ENCODE results near the gene MAS1L. TPM values are rescaled to one million over a fixed set of nuclear protein-coding genes. Genes with fewer than 3 reads are reported as not detected.

The MAS1L gene
- total RNA-seq, 1 experiment from 2014 or later: not detected

- no peak overlapping the region for H3K4me2 ChIP-seq (ENCODE audit: insufficient read depth, insufficient read length, low read length)
- H3K56ac ChIP-seq (ENCODE audit: insufficient read length, low read depth, low read length): no peak overlapping the region
- no peak overlapping the region for H3K23ac ChIP-seq (ENCODE audit: insufficient read length, low read depth, low read length)
- no peak overlapping the region for H2BK12ac ChIP-seq (ENCODE audit: insufficient read length, low read depth, low read length)
- H3T11ph ChIP-seq (ENCODE audit: low read length): no peak overlapping the region
- no peak overlapping the region for H3K4me3 Mint-ChIP-seq
- H3K9me3 ChIP-seq (ENCODE audit: control insufficient read depth, low read depth, low read length): no peaks in the 10 kb centered on the region
- H4K8ac ChIP-seq (replicated peaks; ENCODE audit: insufficient read length, low read depth, low read length): no peak overlapping the region
- H2BK20ac ChIP-seq (ENCODE audit: low read depth, low read length, poor library complexity, severe bottlenecking): no peak overlapping the region
- no peak overlapping the region; a peak in 1 of 7 replicates for H3K27ac Mint-ChIP-seq
- H2BK120ac ChIP-seq (ENCODE audit: low read depth, low read length, poor library complexity, severe bottlenecking): no peak overlapping the region
- H3K9ac ChIP-seq (ENCODE audit: extremely low read depth, insufficient read length, low read length): no peak overlapping the region
- TF ChIP-seq CTCF (conservative IDR thresholded peaks at IDR 0.05): no peak
- no peak overlapping the region for H2AK5ac ChIP-seq (ENCODE audit: insufficient read length, low read length)
- H3K23me2 ChIP-seq (ENCODE audit: insufficient read length, low read depth, low read length, poor library complexity, severe bottlenecking): no peaks in the 10 kb centered on the region
- H2BK5ac ChIP-seq (ENCODE audit: insufficient read length, low read length): no peak overlapping the region
- peak; percentile 6 for DNase-seq
- H3K14ac ChIP-seq (ENCODE audit: insufficient read depth, low read length): no peak overlapping the region
- no peak overlapping the region for H3K27ac ChIP-seq (ENCODE audit: insufficient read length, low read depth, low read length)
- H3K9me3 Mint-ChIP-seq: no peaks in the 10 kb centered on the region; a peak in 1 of 5 replicates
- peaks cover 7% of the 10 kb centered on the region for H3K27me3 Mint-ChIP-seq (ENCODE audit: low read depth)
- no peaks in the 10 kb centered on the region for H3K36me3 Mint-ChIP-seq (ENCODE audit: insufficient read depth in 1 of 3, low read depth in 3 of 3)
- no peak overlapping the region for H2BK15ac ChIP-seq (ENCODE audit: low read depth, low read length)
- H3K79me2 ChIP-seq (ENCODE audit: insufficient read depth, low read length): no peaks in the 10 kb centered on the region
- no CpG with 5 or more reads among the region's 6 CpGs for WGBS (ENCODE audit: extremely low coverage, insufficient read length, low lambda C conversion rate)
- H2AFZ ChIP-seq (ENCODE audit: low read length): no peak overlapping the region
- no peak overlapping the region for H3K4ac ChIP-seq (ENCODE audit: low read depth, low read length)
- no peaks in the 10 kb centered on the region for H3K27me3 ChIP-seq (ENCODE audit: insufficient read depth, low read length)
- no peak overlapping the region for H4K91ac ChIP-seq (ENCODE audit: insufficient read length, low read depth, low read length)
- H3K4me1 Mint-ChIP-seq: peaks cover 4 to 13% of the 10 kb centered on the region in 2 experiments
- no peaks in the 10 kb centered on the region for H3K79me1 ChIP-seq (ENCODE audit: insufficient read depth, low read depth, low read length, poor library complexity, severe bottlenecking)
- H3K4me1 ChIP-seq (ENCODE audit: insufficient read depth, low read length): no peaks in the 10 kb centered on the region
- no peak overlapping the region for H3K18ac ChIP-seq (ENCODE audit: insufficient read length, low read depth, low read length)
- no peaks in the 10 kb centered on the region for H4K20me1 ChIP-seq (ENCODE audit: control insufficient read depth, insufficient read depth, insufficient read length)
- H4K5ac ChIP-seq (ENCODE audit: insufficient read length, low read depth, low read length): no peak overlapping the region
Measured at GRCh38 chr6:29509239-29509638, 21.5 kb upstream of the MAS1L start.
